GM19351 (cell line): ENCODE measurements around the gene CCDC112.
"Not testable (repeated sequence)": the region's sequence is repeated elsewhere in the genome, so short reads cannot be mapped to it uniquely, and the experiment has no call there.

Experiments used
- ATAC-seq: cut with Tn5 transposase; IDR thresholded peaks from one replicate; pipeline ENCODE4 v1.9.1; 2021; ENCODE audit warnings: mild to moderate bottlenecking, moderate library complexity; ENCODE audit not compliant: unreplicated experiment

The CCDC112 gene

GRCh38 chr5:115263078-115263380 is 33.4 kb downstream of the CCDC112 start:
- ATAC-seq, result no peak

GRCh38 chr5:115262321-115263077 is 34.0 kb downstream of the CCDC112 start, which contains the start of gene PGGT1B:
Gene PGGT1B, minus strand, starts transcription at chr5:115262877. Its CDS starts 26 bp downstream, at chr5:115262851.
- peak; percentile 84 for ATAC-seq

- ATAC-seq, result peak; percentile 44
Observed at GRCh38 chr5:115262011-115262320, 34.5 kb downstream of the CCDC112 start.

GRCh38 chr5:115260248-115260647 is 36.2 kb downstream of the CCDC112 start:
- no peak for ATAC-seq

- no peak for ATAC-seq
Observed at GRCh38 chr5:115257981-115258380, 38.5 kb downstream of the CCDC112 start.

GRCh38 chr5:115249379-115249778 is 47.1 kb downstream of the CCDC112 start:
- ATAC-seq, result not testable (repeated sequence)

GRCh38 chr5:115246361-115246991 is 50.0 kb downstream of the CCDC112 start:
- ATAC-seq, result peak; percentile 61

- peak; percentile 87 for ATAC-seq
Observed at GRCh38 chr5:115243412-115243811, 53.0 kb downstream of the CCDC112 start.

- ATAC-seq, result no peak
Observed at GRCh38 chr5:115241881-115242642, 54.4 kb downstream of the CCDC112 start.

GRCh38 chr5:115237066-115237465 is 59.4 kb downstream of the CCDC112 start:
- no peak for ATAC-seq

- ATAC-seq, result no peak
Observed at GRCh38 chr5:115236599-115236998, 59.9 kb downstream of the CCDC112 start.

- no peak for ATAC-seq
Observed at GRCh38 chr5:115231598-115231997, 64.9 kb downstream of the CCDC112 start.

GRCh38 chr5:115229606-115230005 is 66.8 kb downstream of the CCDC112 start:
- no peak for ATAC-seq

- ATAC-seq, result no peak
Observed at GRCh38 chr5:115227281-115227680, 69.2 kb downstream of the CCDC112 start.
